ENCODE data around the gene EIF3I.
A peak's percentile ranks its signal among the peaks of the same experiment; 100 is the strongest.

The EIF3I gene

GRCh38 chr1:32266921-32267591, 44.8 kb downstream of the EIF3I start:
- DNase-seq = no peak

GRCh38 chr1:32269744-32270143, 47.5 kb downstream of the EIF3I start:
- no peak for DNase-seq

- no peak for DNase-seq
Observed at GRCh38 chr1:32272557-32273390, 50.6 kb downstream of the EIF3I start.

- peak; percentile 83 for DNase-seq
Observed at GRCh38 chr1:32273391-32274208, 51.4 kb downstream of the EIF3I start.

- DNase-seq = no peak
Observed at GRCh38 chr1:32274646-32275340, 52.6 kb downstream of the EIF3I start.

GRCh38 chr1:32275424-32275823, 53.2 kb downstream of the EIF3I start:
- DNase-seq = no peak

- no peak for DNase-seq
Observed at GRCh38 chr1:32276032-32276782, 54.0 kb downstream of the EIF3I start.

Data from stimulated activated CD8-positive, alpha-beta memory T cell treated with anti-CD3 and anti-CD28 coated beads, Interleukin-4, amount 100 ng/mL, for 48 hours (primary cell).